ENCODE results near the gene FTSJ3.
"Not testable (repeated sequence)": the region's sequence is repeated elsewhere in the genome, so short reads cannot be mapped to it uniquely, and the experiment has no call there.

The FTSJ3 gene

DNA sequence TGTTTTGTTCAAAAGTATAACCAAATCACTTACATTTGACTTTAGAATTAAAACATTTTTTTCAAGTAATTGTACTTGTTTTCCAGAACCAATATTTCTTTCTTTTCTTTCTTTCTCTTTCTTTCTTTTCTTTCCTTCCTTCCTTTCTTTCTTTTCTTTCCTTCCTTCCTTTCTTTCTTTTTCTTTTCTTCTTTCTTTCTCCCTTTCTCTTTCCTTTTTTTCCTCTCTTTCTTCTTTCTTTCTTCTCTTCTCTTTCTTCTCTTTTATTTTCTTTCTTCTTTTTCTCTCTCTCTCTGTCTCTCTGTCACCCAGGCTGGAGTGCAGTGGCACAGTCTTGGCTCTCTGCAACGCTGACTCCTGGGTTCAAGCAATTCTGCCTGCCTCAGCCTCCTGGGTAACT, 26.7 kb downstream of the FTSJ3 start:
- no peak for DNase-seq (ENCODE audit: low read depth)

DNA sequence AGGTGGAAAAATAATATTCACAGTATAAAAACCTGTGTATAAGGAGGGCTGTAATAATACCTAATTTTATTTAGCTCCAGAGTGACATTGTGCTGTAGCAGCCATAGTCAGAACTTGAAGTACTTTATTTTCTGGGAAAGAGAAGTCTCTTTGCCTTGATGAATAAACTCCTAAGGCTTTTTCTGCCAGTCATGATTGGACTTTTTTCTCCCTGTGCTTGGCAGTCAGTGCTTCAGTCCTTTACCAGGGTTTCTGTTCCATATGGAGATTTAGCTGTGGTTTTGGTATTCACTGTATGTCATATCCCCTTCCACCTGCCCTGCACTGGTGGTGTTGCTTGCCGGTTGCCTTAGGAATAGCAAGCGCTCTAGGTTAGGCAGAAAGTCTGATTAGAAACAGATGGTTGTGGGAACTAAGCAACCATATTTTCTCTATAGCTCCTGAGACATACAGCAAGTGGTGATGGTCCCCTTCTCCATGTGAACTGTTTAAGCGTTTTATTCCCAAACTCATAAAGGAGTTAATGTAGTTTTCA, 28.8 kb downstream of the FTSJ3 start:
- DNase-seq (ENCODE audit: low read depth) = no peak
- no peak overlapping the region for H3K4me3 ChIP-seq (ENCODE audit: low read depth, low read length)

More for the DNA sequence above, 26.7 kb downstream of the FTSJ3 start:
- H3K4me3 ChIP-seq (ENCODE audit: low read depth, low read length) = no peak overlapping the region

DNA sequence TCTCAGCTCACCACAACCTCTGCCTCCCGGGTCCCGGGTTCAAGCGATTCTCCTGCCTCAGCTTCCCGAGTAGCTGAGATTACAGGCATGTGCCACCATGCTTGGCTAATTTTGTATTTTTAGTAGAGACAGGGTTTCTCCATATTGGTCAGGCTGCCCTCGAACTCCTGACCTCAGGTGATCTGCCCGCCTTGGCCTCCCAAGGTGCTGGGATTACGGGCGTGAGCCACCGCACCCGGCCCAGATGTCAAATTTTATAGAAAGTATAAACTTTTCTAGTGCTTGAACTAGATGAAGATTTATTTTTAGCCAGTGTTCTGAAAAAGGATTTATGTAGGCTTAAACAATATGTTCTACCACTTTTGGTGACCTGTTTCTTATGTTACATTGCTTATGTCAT, 31.1 kb downstream of the FTSJ3 start:
- not testable (repeated sequence) for DNase-seq (ENCODE audit: low read depth)

DNA sequence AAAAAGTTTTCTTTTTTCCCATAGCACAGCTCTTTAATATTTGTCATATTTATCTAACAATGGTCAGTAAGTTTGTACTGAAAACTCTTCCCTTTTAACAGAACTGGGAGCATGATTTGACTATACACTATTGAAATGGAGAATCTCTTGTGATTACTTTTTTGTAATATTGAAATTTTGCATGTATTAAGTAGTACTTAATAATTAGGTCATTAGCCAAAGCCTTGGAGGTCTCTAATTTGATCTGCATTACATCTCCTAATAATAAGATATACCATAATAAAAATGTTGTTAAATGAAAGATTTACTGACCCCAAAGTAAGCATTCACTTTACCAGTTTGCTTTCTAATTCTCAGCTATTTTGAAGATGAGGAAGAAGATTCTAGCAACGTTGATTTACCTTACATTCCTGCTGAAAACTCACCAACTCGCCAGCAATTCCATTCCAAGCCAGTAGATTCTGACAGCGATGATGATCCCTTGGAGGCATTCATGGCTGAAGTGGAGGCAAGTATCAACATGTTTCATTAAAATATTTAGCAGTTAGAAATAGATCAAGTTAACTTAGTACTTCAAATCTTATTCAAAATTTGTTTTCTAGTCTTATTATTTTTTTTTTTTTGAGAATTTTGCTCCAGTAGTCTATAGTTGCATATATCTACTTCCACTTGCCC, 35.3 kb downstream of the FTSJ3 start:
- H3K4me3 ChIP-seq (ENCODE audit: low read depth, low read length) = no peak overlapping the region
- no peak for DNase-seq (ENCODE audit: low read depth)

More for the DNA sequence above, 31.1 kb downstream of the FTSJ3 start:
- not testable (repeated sequence) for H3K4me3 ChIP-seq (ENCODE audit: low read depth, low read length)

DNA sequence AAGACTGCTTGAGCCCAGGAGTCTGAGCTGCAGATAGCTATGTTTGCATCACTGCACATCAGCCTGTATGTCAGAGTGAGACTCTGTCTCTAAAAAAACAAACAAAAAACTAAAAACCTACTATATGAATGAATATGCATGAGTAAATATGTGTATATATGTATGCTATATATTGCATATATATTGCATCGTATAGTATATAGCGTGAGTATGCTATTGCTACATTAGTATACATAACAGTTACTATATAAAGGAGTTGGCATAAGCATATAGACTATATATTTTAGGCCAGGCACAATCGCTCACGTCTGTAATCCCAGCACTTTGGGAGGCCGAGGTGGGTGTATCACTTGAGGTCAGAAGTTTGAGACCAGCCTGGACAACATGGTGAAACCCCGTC, 37.4 kb downstream of the FTSJ3 start:
- H3K4me3 ChIP-seq (ENCODE audit: low read depth, low read length) = no peak overlapping the region
- no peak for DNase-seq (ENCODE audit: low read depth)

DNA sequence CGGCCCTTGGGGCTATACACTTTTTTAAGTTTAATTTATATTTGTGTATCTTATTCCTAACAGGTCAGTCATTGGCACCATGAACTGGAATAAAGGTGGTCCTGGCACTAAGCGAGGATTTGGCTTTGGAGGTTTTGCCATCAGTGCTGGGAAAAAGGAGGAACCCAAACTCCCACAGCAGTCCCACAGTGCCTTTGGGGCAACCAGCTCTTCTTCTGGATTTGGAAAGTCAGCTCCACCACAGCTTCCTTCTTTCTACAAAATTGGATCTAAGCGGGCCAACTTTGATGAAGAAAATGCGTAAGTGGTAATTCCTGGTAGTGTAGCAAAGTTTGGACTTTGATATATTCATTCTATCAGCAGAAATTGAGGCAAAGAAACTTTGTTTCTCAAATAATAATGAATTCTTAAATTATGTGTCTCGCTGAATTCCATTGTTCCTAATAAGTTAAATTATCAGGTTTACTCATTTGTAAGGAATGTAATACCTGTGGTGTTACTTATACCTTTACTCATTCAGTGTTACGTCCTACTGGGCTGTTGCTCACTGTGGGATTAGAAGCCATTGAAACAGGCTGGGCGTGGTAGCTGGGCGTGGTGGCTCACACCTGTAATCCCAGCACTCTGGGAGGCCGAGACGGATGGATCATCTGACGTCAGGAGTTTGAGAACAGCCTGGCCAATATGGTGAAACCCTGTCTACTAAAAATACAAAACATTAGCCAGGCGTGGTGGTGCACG, 40.3 kb downstream of the FTSJ3 start:
- H3K4me3 ChIP-seq (ENCODE audit: low read depth, low read length) = no peak overlapping the region
- no peak for DNase-seq (ENCODE audit: low read depth)

DNA sequence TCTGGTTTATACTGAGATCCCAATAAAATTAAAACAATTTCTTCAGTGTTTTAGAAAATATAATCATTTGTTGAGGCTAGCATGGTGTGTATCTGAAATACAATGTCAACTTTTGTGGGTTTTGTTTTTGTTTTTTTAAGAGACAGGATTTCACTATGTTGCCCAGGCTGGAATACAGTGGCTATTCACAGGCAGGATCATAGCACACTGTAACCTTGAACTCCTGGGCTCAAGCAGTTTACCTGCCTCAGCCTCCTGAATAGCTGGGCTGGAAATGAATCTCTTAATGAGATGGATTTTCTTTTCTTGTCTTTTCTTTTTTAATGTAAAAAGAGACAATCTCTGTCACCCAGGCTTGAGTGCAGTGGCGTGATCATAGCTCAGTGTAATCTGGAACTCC, 41.3 kb downstream of the FTSJ3 start:
- DNase-seq (ENCODE audit: low read depth) = no peak
- no peak overlapping the region for H3K4me3 ChIP-seq (ENCODE audit: low read depth, low read length)

DNA sequence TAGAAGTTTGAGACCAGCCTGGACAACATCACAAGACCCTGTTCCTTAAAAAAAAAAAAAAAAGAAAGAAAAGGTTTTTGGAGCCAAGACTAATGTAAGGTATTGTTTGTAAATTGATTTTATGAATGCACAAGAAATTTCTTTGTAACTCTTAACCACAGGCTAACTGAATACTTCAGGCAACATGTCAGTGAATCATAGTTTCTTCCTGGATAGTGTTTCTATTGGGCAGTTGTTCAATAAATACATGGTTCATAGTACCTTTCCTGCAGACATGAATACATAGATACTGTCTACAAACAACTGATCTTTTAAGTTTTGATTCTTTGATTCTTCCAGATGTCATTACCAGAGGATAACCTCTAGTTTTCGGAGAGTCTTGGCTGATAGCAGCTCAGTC, 41.9 kb downstream of the FTSJ3 start:
- H3K4me3 ChIP-seq (ENCODE audit: low read depth, low read length) = no peak overlapping the region
- DNase-seq (ENCODE audit: low read depth) = no peak

DNA sequence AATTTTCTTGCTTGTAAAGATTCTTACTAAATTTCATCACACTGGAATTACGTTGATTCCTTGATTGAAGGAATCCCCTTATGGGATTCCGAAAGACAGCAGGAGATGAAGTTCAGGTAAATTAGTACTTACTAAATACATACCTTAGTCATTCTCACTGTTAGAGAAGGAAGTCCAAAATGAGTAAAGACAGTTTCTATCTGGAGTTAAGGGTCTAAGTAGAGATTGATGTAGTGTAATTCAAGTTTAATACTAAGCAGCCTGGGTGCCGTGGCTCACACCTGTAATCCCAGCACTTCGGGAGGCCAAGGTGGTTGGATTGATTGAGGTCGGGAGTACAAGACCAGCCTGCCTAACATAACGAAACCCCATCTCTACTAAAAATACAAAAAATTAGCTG, 43.9 kb downstream of the FTSJ3 start:
- H3K4me3 ChIP-seq (ENCODE audit: low read depth, low read length) = no peak overlapping the region
- no peak for DNase-seq (ENCODE audit: low read depth)

DNA sequence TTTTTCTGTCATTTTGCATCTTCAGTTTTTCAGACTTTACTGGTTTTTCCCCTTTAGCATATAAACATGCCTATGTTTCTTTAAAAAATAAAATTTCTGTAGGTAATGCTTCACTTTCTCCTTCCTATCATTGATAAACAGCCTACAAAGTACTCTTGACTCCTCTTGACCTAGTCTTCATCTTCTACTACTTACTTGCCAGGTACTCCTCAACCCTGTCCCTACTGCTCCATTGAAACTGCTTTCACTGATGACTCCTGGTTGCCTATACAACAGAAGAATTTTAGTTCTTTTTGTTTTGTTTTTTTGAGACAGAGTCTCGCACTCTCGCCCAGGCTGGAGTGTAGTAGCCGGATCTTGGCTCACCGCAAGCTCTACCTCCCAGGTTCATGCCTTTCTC, 46.5 kb downstream of the FTSJ3 start:
- H3K4me3 ChIP-seq (ENCODE audit: low read depth, low read length) = no peak overlapping the region
- DNase-seq (ENCODE audit: low read depth) = no peak

DNA sequence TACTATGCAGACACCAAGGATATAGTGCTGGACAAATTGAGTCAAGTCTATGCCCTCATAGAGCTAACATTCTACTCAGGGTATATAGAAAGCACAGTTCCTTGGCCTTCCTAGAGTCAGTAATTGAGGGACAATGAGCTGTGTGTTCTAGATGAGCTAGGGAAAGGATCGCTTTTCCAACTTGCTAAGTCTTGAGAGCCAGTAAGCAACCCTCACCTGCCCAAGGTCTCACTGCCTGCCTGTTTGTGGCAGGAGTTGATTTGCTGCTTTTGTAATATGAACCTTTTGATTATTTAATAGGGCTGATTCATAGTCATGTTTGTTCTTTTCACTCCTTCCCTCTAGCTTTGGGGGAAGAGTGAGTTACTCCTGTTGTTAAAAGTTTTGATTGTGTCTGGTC, 47.0 kb downstream of the FTSJ3 start:
- DNase-seq (ENCODE audit: low read depth) = no peak

DNA sequence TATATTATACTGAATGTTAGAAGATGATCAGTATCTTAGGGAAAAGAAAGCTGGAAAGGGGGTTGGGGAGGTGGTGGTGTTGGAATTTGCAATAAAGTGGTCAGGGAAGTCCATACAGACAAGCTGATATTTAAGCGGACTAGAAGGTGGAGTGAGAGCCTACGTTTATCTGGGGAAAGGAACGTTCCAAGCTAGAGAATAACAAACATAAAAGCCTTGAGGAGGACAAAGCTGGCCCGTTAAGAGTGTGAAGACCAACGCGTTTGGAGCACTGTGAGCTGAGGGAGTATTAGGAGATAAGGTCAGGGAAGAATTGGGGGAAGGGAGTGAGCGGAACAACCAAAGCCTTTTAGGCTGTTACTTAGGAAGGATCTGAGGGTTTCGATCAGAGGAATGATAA, 52.0 kb downstream of the FTSJ3 start:
- DNase-seq (ENCODE audit: low read depth) = no peak
- H3K4me3 ChIP-seq (ENCODE audit: low read depth, low read length) = peak overlapping the region; percentile 87

More for the DNA sequence above, 47.0 kb downstream of the FTSJ3 start:
- no peak overlapping the region for H3K4me3 ChIP-seq (ENCODE audit: low read depth, low read length)

DNA sequence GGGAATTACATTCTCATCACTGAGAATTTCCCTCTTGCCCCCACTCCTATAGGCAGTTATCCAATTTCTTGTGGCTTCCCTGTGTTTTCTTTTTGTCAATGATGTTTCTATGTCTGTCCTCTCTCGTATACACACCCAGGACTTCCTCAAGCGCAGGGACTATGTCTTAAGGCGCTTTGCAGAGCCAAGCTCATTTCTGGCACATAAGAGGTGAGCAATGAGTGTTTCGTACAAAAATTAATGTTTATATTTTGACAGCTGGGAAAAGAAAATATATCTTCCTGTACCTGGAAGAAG, 52.5 kb downstream of the FTSJ3 start:
- peak overlapping the region; percentile 87 for H3K4me3 ChIP-seq (ENCODE audit: low read depth, low read length)
- no peak for DNase-seq (ENCODE audit: low read depth)

DNA sequence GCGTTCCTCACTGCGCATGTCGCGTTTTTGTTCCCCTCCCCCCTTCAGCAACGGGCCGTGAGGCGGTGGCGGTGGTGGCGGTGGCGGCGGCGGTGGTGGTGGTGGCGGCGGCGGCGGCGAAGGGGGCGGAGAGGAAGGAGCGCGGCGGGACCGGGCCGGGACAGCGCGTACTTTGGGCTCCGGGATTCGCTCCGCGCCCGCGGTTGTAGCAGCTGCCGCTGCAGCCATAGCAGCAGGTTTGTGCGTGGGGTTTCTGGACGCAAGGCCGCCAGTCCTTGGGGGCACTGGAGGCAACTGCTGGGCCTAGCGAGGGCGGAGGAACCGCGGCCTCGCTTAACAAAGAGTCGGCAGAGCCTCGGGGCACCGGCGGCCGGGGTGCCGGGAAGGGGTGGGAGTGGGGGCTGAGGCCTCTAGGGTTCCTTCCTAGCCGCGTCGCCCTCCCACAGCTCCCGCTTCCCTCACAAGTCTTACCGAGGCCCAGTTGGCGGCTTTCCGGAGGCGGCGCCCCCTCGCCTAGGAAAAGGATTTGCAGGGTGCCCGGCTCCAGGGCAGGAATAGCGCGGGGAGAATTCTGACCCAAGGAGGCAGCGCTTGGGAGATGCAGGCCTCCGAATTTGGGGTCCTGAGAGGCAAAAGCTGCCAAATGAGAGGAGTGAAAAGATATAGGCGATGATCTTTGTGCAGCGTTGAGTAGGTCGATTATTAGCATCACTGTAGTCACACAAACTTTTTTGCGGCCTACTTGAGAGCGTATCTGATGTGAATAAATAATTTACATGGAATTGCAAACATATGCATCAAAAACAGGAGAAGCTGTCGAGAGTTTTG, 53.1 kb downstream of the FTSJ3 start, which contains the start of gene DDX42:
Gene DDX42, plus strand, starts transcription at position 30 of the 828 bp plus-strand sequence. CDS start 12,880 bp downstream, outside the sequence.
- peak; percentile 6 for DNase-seq (ENCODE audit: low read depth)
- peak within 1 kb of the TSS; percentile 87 for H3K4me3 ChIP-seq (ENCODE audit: low read depth, low read length)

DNA sequence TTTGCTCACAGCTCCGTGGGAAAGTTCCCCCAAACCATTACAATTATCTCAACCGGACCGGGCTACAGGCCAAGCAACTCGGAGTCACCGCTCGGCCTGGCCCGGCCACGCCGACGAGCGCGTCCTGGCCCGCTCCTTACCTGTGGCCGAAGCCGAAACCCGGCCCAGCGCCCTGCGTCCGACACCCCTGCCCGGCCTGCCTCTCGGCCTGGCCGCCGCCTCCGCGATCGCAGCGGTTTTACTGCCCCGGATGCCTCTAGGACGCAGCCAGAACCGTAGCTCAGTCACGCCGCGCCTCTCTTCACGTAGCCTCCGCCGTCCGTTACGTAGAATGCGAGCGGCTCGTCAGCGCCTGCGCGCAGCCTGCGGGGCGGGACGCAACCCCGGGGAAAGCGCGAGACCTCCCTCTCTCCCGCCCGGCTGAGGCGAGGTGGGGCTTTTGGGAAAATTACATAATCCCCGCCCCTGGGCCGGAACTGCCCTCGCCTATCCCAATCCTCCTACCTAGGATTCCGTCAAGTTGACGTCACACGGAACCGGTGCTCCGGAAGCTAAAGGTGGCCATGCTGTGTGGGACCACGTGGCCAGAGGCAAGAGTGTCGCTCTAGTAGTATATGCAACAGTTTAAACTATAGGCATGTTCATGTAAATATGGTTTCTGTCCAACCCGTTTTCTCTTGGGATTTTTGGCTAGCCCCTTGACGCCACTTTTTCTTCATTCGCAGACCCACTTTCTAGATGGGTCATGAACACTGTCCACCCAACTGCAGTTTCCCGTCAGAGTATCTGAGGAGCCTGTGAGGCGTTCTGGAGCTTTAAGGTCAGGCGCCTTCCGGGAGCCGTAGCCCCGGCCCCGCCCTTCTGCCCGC, 54.0 kb downstream of the FTSJ3 start, which contains the start of gene CCDC47:
Gene CCDC47, minus strand, starts transcription at position 326 of the 869 bp plus-strand sequence. CDS start 7,422 bp downstream, outside the sequence.
- peak; percentile 96 for DNase-seq (ENCODE audit: low read depth)
- peak within 1 kb of the TSS; percentile 87 for H3K4me3 ChIP-seq (ENCODE audit: low read depth, low read length)

DNA sequence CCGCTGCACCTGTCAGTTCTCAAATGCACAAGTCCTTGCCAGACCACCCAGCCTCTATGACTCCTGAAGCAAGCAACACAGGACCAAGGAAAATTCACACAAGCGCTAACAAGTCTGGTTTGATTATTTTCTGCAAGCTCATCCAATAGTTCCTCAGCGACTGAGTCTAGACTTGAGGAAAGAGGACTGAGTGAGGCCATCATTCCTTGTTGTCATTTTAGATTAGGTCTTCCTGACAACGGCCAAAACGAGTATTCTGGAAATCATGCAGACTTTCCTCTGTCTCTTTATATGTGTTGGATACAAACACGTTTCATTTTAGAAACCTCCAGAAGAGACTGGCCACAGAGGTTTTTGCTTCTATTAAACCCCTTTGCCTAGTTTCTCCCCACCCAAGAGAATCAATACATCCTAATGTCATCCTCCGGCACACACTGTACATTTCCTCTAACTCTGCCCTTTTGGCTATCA, 54.6 kb downstream of the FTSJ3 start:
- H3K4me3 ChIP-seq (ENCODE audit: low read depth, low read length) = peak overlapping the region; percentile 87
- no peak for DNase-seq (ENCODE audit: low read depth)

All from skeletal muscle cell (primary cell).